Measurements from ENCODE around the gene TUBD1. TPM values are rescaled to one million over a fixed set of nuclear protein-coding genes. Genes with fewer than 3 reads are reported as not detected.
A peak's percentile ranks its signal among the peaks of the same experiment; 100 is the strongest.

The TUBD1 gene
- total and polyA plus RNA-seq, 2 of the 13 experiments (the other 11 are each of a cell fraction or from before 2014, with no cell fraction given) = 18.2 to 25.9 TPM

DNA sequence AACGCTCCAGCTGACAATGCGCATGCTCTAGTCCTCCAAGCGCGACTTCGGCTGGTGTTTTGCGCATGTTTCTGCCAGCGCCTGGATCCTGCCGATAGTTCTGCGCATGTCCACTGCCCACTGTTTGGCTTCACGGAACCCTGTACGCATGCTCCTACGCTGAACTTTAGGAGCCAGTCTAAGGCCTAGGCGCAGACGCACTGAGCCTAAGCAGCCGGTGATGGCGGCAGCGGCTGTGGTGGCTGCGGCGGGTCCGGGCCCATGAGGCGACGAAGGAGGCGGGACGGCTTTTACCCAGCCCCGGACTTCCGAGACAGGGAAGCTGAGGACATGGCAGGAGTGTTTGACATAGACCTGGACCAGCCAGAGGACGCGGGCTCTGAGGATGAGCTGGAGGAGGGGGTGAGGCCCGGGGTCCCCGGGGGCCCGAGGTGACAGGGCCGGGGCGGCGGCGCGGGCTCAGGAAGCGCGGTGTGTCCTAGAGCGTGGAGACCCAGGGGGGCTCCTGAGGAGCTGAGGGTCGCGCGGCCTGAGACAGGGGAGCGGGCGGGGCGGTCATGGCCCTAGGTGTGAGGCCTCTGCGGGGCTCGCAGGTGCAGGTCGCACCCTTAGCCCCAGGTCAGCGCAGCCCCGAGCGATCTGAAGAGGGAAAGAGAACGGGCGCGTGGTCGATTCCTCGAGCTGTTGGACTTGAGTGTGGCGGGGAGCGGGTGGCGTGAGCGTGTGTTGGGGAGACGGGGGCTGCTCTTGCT is at the start of gene TUBD1, which contains the start of gene RPS6KB1 (continued):
- no peak for TF ChIP-seq CENPX (CRISPR knock-in tag; IDR thresholded peaks at IDR 0.05)
- TF ChIP-seq TCF12 (IDR thresholded peaks at IDR 0.05) = no peak
- TF ChIP-seq TCF12 (CRISPR knock-in tag; IDR thresholded peaks at IDR 0.05) = no peak; the same call in 1 of the 2 replicates
- no peak for TF ChIP-seq SRF (IDR thresholded peaks at IDR 0.05; ENCODE audit: low read depth, low read length)
- TF ChIP-seq ZBTB42 (CRISPR knock-in tag; IDR thresholded peaks at IDR 0.05) = peak; percentile 43; the same call in 1 of the 2 replicates
- TF ChIP-seq ZFAT (CRISPR knock-in tag; conservative IDR thresholded peaks at IDR 0.05) = no peak
- no peak; the same call in 1 of the 2 replicates for TF ChIP-seq ZNF30 (CRISPR knock-in tag; IDR thresholded peaks at IDR 0.05)
- TF ChIP-seq ZNF343 (CRISPR knock-in tag; IDR thresholded peaks at IDR 0.05) = no peak; the same call in 1 of the 2 replicates
- TF ChIP-seq ZNF562 (CRISPR knock-in tag; IDR thresholded peaks at IDR 0.05; ENCODE audit: borderline replicate concordance) = no peak
- TF ChIP-seq ZFP62 (CRISPR knock-in tag; IDR thresholded peaks at IDR 0.05) = no peak
- TF ChIP-seq, protein P1, sequence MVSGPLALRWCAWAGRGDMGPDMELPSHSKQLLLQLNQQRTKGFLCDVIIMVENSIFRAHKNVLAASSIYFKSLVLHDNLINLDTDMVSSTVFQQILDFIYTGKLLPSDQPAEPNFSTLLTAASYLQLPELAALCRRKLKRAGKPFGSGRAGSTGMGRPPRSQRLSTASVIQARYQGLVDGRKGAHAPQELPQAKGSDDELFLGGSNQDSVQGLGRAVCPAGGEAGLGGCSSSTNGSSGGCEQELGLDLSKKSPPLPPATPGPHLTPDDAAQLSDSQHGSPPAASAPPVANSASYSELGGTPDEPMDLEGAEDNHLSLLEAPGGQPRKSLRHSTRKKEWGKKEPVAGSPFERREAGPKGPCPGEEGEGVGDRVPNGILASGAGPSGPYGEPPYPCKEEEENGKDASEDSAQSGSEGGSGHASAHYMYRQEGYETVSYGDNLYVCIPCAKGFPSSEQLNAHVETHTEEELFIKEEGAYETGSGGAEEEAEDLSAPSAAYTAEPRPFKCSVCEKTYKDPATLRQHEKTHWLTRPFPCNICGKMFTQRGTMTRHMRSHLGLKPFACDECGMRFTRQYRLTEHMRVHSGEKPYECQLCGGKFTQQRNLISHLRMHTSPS (CRISPR knock-in tag; IDR thresholded peaks at IDR 0.05; ENCODE audit: low read depth) = peak; percentile 11; the same call in 1 of the 2 replicates
- no peak for TF ChIP-seq AKAP8 (CRISPR knock-in tag; IDR thresholded peaks at IDR 0.05)
- peak; percentile 90; the same call in 1 of the 2 replicates for TF ChIP-seq KDM5B (CRISPR knock-in tag; IDR thresholded peaks at IDR 0.05; ENCODE audit: borderline replicate concordance)
- TF ChIP-seq ZNF547 (CRISPR knock-in tag; IDR thresholded peaks at IDR 0.05) = no peak; the same call in 1 of the 2 replicates
- TF ChIP-seq SUZ12 (IDR thresholded peaks at IDR 0.05; ENCODE audit: low read depth, low read length) = no peak
- TF ChIP-seq, protein P2, sequence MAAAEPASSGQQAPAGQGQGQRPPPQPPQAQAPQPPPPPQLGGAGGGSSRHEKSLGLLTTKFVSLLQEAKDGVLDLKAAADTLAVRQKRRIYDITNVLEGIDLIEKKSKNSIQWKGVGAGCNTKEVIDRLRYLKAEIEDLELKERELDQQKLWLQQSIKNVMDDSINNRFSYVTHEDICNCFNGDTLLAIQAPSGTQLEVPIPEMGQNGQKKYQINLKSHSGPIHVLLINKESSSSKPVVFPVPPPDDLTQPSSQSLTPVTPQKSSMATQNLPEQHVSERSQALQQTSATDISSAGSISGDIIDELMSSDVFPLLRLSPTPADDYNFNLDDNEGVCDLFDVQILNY (CRISPR knock-in tag; conservative IDR thresholded peaks at IDR 0.05) = peak; percentile 41; the same call in 1 of the 2 replicates
- no peak; the same call in 1 of the 2 replicates for TF ChIP-seq RBAK (CRISPR knock-in tag; IDR thresholded peaks at IDR 0.05)
- no peak for TF ChIP-seq ZNF24 (IDR thresholded peaks at IDR 0.05)
- TF ChIP-seq ZNF607 (CRISPR knock-in tag; IDR thresholded peaks at IDR 0.05; ENCODE audit: borderline replicate concordance) = peak; percentile 70; the same call in 1 of the 2 replicates
- no peak; the same call in 1 of the 2 replicates for TF ChIP-seq ZSCAN12 (CRISPR knock-in tag; IDR thresholded peaks at IDR 0.05)
- no peak; the same call in none of the 2 replicates for TF ChIP-seq FOSL2 (CRISPR knock-in tag; IDR thresholded peaks at IDR 0.05)
- TF ChIP-seq ELF1 (CRISPR knock-in tag; IDR thresholded peaks at IDR 0.05) = peak; percentile 73
- peak; percentile 50; the same call in 1 of the 2 replicates for TF ChIP-seq SIN3A (IDR thresholded peaks at IDR 0.05; ENCODE audit: borderline replicate concordance, low read depth, low read length)
- TF ChIP-seq, protein P3, sequence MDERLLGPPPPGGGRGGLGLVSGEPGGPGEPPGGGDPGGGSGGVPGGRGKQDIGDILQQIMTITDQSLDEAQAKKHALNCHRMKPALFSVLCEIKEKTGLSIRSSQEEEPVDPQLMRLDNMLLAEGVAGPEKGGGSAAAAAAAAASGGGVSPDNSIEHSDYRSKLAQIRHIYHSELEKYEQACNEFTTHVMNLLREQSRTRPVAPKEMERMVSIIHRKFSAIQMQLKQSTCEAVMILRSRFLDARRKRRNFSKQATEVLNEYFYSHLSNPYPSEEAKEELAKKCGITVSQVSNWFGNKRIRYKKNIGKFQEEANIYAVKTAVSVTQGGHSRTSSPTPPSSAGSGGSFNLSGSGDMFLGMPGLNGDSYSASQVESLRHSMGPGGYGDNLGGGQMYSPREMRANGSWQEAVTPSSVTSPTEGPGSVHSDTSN (CRISPR knock-in tag; IDR thresholded peaks at IDR 0.05) = no peak
- TF ChIP-seq, protein P4, sequence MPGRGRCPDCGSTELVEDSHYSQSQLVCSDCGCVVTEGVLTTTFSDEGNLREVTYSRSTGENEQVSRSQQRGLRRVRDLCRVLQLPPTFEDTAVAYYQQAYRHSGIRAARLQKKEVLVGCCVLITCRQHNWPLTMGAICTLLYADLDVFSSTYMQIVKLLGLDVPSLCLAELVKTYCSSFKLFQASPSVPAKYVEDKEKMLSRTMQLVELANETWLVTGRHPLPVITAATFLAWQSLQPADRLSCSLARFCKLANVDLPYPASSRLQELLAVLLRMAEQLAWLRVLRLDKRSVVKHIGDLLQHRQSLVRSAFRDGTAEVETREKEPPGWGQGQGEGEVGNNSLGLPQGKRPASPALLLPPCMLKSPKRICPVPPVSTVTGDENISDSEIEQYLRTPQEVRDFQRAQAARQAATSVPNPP (CRISPR knock-in tag; IDR thresholded peaks at IDR 0.05) = no peak; the same call in 1 of the 2 replicates
- no peak for TF ChIP-seq ZNF550 (CRISPR knock-in tag; IDR thresholded peaks at IDR 0.05; ENCODE audit: borderline replicate concordance)
